Glutamatergic neuron (in vitro differentiated cells): ENCODE data around the gene NF1. TPM values are rescaled to one million over a fixed set of nuclear protein-coding genes. Genes with fewer than 3 reads are reported as not detected.

Experiments
- DNase-seq: peaks from one replicate; pipeline ENCODE4 v3.0.0; 2022
- H3K27ac Mint-ChIP-seq: one replicate; pipeline ENCODE4 v1.8.0; 2020; ENCODE audit warnings: mild to moderate bottlenecking, mixed read lengths, inconsistent platforms; ENCODE audit not compliant: unreplicated experiment
- H3K27me3 Mint-ChIP-seq: one replicate; pipeline ENCODE4 v1.8.0; 2020; ENCODE audit warnings: mild to moderate bottlenecking, moderate library complexity, mixed read lengths, inconsistent platforms; ENCODE audit not compliant: unreplicated experiment
- H3K36me3 Mint-ChIP-seq: one replicate; pipeline ENCODE4 v1.8.0; 2020; ENCODE audit warnings: mild to moderate bottlenecking, mixed read lengths, inconsistent platforms; ENCODE audit not compliant: unreplicated experiment
- H3K4me1 Mint-ChIP-seq: one replicate; pipeline ENCODE4 v1.8.0; 2020; ENCODE audit warnings: mild to moderate bottlenecking, low read depth, mixed read lengths, inconsistent platforms; ENCODE audit not compliant: unreplicated experiment
- H3K4me3 Mint-ChIP-seq: one replicate; pipeline ENCODE4 v1.8.0; 2020; ENCODE audit warnings: mild to moderate bottlenecking, mixed read lengths, inconsistent platforms; ENCODE audit not compliant: unreplicated experiment
- H3K9me3 Mint-ChIP-seq: one replicate; pipeline ENCODE4 v1.8.0; 2020; ENCODE audit warnings: mild to moderate bottlenecking, moderate library complexity, mixed read lengths, inconsistent platforms; ENCODE audit not compliant: unreplicated experiment
- total RNA-seq: library from RNA; stranded (reverse); fragmentation: NEBNext Ultra II Directional; extraction: Animal tissue kit (Norgen Biotek cat#: 25700); gene quantifications from one replicate; pipeline ENCODE4 v1.2.1, GENCODE V29; 2021; ENCODE audit not compliant: unreplicated experiment
- TF ChIP-seq, protein P1 (sequence below): fragments of 200-600 bp; sonication (generic); IDR thresholded peaks from one replicate; pipeline ENCODE4 v1.5.0; 2021; ENCODE audit not compliant: partially characterized antibody, unreplicated experiment

Gene NF1
- total RNA-seq, 1 donor from 2014 or later = 87.6 TPM

DNA sequence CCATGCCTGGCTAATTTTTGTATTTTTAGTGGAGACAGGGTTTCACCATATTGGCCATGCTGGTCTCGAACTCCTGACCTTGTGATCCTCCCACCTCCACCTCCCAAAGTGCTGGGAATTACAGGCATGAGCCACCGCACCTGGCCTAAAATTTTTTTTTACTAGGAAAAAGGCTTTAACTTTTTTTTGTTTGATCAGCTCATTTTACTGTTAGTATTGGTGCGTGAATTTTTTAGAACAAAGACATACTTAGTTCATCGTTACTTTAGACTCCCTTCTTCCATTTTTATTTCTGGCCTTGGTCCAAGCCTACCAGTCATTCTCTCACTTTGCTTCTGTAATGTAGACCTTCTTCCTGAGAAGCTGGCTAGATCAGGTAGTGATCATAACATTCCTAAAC lies 271.3 kb downstream of the NF1 start:
- Mint-ChIP-seq H3K27ac (no peak overlapping the region), H3K27me3 (no peaks in the 10 kb centered on the region), H3K4me3 (no peak overlapping the region), H3K36me3 (no peaks in the 10 kb centered on the region), H3K9me3 (peaks cover 1% of the 10 kb centered on the region), H3K4me1 (no peaks in the 10 kb centered on the region)
- no peak for DNase-seq
- TF ChIP-seq, protein P1, sequence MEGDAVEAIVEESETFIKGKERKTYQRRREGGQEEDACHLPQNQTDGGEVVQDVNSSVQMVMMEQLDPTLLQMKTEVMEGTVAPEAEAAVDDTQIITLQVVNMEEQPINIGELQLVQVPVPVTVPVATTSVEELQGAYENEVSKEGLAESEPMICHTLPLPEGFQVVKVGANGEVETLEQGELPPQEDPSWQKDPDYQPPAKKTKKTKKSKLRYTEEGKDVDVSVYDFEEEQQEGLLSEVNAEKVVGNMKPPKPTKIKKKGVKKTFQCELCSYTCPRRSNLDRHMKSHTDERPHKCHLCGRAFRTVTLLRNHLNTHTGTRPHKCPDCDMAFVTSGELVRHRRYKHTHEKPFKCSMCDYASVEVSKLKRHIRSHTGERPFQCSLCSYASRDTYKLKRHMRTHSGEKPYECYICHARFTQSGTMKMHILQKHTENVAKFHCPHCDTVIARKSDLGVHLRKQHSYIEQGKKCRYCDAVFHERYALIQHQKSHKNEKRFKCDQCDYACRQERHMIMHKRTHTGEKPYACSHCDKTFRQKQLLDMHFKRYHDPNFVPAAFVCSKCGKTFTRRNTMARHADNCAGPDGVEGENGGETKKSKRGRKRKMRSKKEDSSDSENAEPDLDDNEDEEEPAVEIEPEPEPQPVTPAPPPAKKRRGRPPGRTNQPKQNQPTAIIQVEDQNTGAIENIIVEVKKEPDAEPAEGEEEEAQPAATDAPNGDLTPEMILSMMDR = no peak

DNA sequence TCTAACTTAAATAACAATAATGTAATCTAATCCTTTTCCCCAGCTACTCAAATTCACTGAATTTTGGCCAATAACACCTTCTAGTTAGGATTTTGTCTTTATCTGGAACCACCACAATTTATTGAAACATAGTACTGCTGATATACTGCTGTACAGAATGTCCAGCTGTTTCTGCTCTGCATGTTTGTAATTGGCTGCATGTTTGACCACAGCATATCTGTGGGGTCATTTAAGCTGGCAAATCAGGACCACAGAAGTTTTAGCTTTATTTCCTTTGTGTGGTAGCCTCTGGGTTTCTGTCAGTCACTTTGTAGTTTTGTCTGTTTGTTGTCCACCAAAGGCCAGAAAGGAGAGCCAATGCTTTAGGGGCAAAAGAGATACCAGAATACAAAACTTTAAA lies 274.5 kb downstream of the NF1 start:
- no peak for DNase-seq
- no peak overlapping the region for H3K27ac Mint-ChIP-seq
- H3K9me3 Mint-ChIP-seq = peaks cover 2% of the 10 kb centered on the region
- no peak overlapping the region for H3K4me3 Mint-ChIP-seq
- H3K36me3 Mint-ChIP-seq = no peaks in the 10 kb centered on the region
- H3K4me1 Mint-ChIP-seq = no peaks in the 10 kb centered on the region
- H3K27me3 Mint-ChIP-seq = no peaks in the 10 kb centered on the region
- TF ChIP-seq, protein P1 = no peak

DNA sequence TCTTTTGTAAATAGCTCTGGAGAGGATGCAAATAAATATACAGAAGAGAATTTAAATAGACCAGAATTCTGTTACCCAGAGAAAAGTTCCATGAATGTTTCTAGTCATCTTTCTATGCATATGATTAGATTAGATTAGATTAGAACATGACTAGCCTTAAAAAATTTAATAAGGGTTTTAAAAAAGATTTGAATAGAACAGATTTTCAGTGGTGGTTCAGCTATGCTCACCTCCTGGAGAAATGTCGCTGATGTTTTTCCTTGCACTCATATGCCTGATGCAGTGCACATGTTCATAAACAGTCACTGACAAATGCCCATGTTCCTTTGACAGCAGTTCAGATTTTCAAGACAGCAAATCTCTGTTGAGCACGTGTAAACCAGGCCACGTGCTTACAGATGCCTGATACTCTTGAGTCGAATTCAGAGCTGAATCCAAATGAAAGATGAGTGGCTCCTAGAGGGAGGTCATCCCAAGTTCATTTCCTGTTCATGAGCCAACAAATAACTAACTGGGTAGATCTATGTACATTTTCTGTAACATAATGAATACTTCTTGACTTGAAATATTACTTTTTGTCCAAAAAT lies 276.8 kb downstream of the NF1 start:
- Mint-ChIP-seq H3K27ac (no peak overlapping the region), H3K4me1 (no peaks in the 10 kb centered on the region), H3K4me3 (no peak overlapping the region), H3K9me3 (peaks cover 2% of the 10 kb centered on the region), H3K36me3 (no peaks in the 10 kb centered on the region), H3K27me3 (no peaks in the 10 kb centered on the region)
- DNase-seq = no peak
- TF ChIP-seq, protein P1 = no peak

DNA sequence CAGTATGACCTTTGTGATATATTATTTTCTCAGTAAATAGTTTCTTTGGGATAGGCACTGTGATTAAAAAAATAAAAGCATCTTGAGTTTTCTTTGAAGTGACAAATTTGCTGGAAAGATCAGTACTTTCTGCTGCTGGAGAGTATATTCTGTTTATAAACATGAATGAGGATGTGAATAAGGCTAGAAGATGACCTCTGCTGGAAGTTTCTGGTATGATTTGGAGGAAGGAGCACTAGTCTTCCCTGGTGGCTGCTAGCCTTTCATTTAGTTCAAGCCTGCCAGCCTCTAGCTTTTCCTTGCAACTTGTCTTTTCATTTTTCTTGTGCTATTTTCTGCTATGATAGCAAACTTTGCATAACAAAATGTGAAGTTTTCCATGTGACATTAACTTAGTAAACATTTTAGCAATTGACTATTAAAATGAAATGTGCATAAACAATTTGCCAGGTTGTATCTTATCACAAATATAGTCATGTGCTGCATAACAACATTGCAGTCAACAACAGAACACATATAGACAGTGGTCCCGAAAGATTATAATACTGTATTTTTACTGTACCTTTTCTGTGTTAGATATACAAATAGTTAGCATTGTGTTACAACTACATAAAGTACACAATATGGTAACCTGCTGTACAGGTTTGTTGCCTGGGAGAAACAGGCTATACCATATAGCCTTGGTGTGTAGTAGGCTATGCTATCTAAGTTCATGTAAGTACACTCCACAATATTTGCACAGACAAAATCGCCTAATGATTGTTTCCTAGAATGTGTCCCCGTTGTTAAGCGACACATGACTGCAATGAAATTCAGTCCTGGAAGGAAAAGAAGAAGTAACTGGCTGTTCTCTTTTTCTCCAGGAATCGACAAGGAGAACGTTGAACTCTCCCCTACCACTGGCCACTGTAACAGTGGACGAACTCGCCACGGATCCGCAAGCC lies 278.6 kb downstream of the NF1 start:
- DNase-seq = no peak
- no peak overlapping the region for H3K27ac Mint-ChIP-seq
- no peaks in the 10 kb centered on the region for H3K27me3 Mint-ChIP-seq
- no peaks in the 10 kb centered on the region for H3K36me3 Mint-ChIP-seq
- H3K4me3 Mint-ChIP-seq = no peak overlapping the region
- peaks cover 2% of the 10 kb centered on the region for H3K9me3 Mint-ChIP-seq
- TF ChIP-seq, protein P1 = peak; percentile 53
- no peaks in the 10 kb centered on the region for H3K4me1 Mint-ChIP-seq

DNA sequence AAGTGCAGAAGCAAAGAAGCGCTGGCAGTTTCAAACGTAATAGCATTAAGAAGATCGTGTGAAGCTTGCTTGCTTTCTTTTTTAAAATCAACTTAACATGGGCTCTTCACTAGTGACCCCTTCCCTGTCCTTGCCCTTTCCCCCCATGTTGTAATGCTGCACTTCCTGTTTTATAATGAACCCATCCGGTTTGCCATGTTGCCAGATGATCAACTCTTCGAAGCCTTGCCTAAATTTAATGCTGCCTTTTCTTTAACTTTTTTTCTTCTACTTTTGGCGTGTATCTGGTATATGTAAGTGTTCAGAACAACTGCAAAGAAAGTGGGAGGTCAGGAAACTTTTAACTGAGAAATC lies 279.3 kb downstream of the NF1 start:
- DNase-seq = no peak
- H3K9me3 Mint-ChIP-seq = peaks cover 2% of the 10 kb centered on the region
- no peaks in the 10 kb centered on the region for H3K4me1 Mint-ChIP-seq
- no peak overlapping the region for H3K27ac Mint-ChIP-seq
- no peak overlapping the region for H3K4me3 Mint-ChIP-seq
- TF ChIP-seq, protein P1 = no peak
- H3K36me3 Mint-ChIP-seq = no peaks in the 10 kb centered on the region
- H3K27me3 Mint-ChIP-seq = no peaks in the 10 kb centered on the region
